Testis (tissue), 3 donors: ENCODE data around the gene GNA12. TPM values are rescaled to one million over a fixed set of nuclear protein-coding genes. Genes with fewer than 3 reads are reported as not detected.

Source experiments
- DNase-seq: peaks from one replicate; pipeline ENCODE4 v3.0.0-alpha.2; 2019
- H3K27ac ChIP-seq, 2 donors: fragments of 200-600 bp; sonication (generic); one replicate each; pipeline ENCODE4 v1.5.1; 2019
- H3K27me3 ChIP-seq: fragments of 200-600 bp; sonication (generic); one replicate; pipeline ENCODE4 v1.5.1; 2019
- H3K36me3 ChIP-seq: fragments of 200-600 bp; sonication (generic); one replicate; pipeline ENCODE4 v1.5.1; 2017; ENCODE audit warnings: low read depth; ENCODE audit errors: missing control alignments
- H3K4me1 ChIP-seq: fragments of 200-600 bp; sonication (generic); one replicate; pipeline ENCODE4 v1.5.1; 2019
- H3K4me3 ChIP-seq, 2 donors: fragments of 200-600 bp; sonication (generic); one replicate each; pipeline ENCODE4 v1.5.1; 2017 to 2019
- H3K9me3 ChIP-seq: fragments of 200-600 bp; sonication (generic); one replicate; pipeline ENCODE4 v1.5.1; 2017
- POLR2A ChIP-seq: fragments of 450-650 bp; IDR thresholded peaks from one replicate; pipeline ENCODE4 v1.6.1; 2017; ENCODE audit warnings: antibody characterized with exemption, mild to moderate bottlenecking, moderate library complexity
- WGBS, 2 donors: methylation state at CpG; one replicate each; pipeline ENCODE4 v1.1.5; 2018; 5-methylcytosine and 5-hydroxymethylcytosine counted together
- intact Hi-C: fragments of 100-400 bp; cut with DNase I; formaldehyde crosslinking; loops from one replicate; pipeline ENCODE4 v1.15.1; 2023; ENCODE audit warnings: low total_unique reads
- polyA plus RNA-seq: library from polyadenylated mRNA; stranded (reverse); fragments of 350-450 nt; fragmentation: Illumina TruSeq; extraction: RNeasy Lipid Tissue Mini Kit (QIAGEN cat#74804); gene quantifications from one replicate; pipeline ENCODE4 v1.2.3, GENCODE V29; 2014; ENCODE audit warnings: low read depth, low replicate concordance; ENCODE audit not compliant: insufficient read depth
- total RNA-seq, 2 donors: library from RNA; depleted of rRNA; stranded (reverse); fragments of >200 nt; gene quantifications; one replicate each; pipeline ENCODE4 v1.2.3, GENCODE V29; 2016
- TF ChIP-seq, protein P1 (sequence below), 3 experiments: fragments of 450-650 bp in 2 of 3; fragments of 200-600 bp in 1 of 3; sonication (generic) in 1 of 3; IDR thresholded peaks; one replicate each; pipeline ENCODE4 v1.5.1; 2016 to 2019; ENCODE audit warnings: antibody characterized with exemption in 3 of 3, mild to moderate bottlenecking in 2 of 3, moderate library complexity in 1 of 3

The GNA12 gene
- total and polyA plus RNA-seq, 3 donors from 2014 or later = 50.0 to 69.6 (median 53.2) TPM

GRCh38 chr7:2722591-2722990 is 121.5 kb downstream of the GNA12 start:
- WGBS, 2 donors = 95 to 99% methylated on average over 4 of the region's 4 CpGs
- DNase-seq = no peak
- intact Hi-C loops = no loop called here
- H3K36me3 ChIP-seq = no peaks in the 10 kb centered on the region
- H3K4me1 ChIP-seq = peaks cover 5% of the 10 kb centered on the region
- H3K27ac ChIP-seq = no peak overlapping the region
- no peaks in the 10 kb centered on the region for H3K9me3 ChIP-seq
- H3K27me3 ChIP-seq = no peaks in the 10 kb centered on the region
- TF ChIP-seq, protein P1, sequence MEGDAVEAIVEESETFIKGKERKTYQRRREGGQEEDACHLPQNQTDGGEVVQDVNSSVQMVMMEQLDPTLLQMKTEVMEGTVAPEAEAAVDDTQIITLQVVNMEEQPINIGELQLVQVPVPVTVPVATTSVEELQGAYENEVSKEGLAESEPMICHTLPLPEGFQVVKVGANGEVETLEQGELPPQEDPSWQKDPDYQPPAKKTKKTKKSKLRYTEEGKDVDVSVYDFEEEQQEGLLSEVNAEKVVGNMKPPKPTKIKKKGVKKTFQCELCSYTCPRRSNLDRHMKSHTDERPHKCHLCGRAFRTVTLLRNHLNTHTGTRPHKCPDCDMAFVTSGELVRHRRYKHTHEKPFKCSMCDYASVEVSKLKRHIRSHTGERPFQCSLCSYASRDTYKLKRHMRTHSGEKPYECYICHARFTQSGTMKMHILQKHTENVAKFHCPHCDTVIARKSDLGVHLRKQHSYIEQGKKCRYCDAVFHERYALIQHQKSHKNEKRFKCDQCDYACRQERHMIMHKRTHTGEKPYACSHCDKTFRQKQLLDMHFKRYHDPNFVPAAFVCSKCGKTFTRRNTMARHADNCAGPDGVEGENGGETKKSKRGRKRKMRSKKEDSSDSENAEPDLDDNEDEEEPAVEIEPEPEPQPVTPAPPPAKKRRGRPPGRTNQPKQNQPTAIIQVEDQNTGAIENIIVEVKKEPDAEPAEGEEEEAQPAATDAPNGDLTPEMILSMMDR (IDR thresholded peaks at IDR 0.05) = no peak
- no peak for TF ChIP-seq POLR2A
- H3K4me3 ChIP-seq = no peak overlapping the region

DNA sequence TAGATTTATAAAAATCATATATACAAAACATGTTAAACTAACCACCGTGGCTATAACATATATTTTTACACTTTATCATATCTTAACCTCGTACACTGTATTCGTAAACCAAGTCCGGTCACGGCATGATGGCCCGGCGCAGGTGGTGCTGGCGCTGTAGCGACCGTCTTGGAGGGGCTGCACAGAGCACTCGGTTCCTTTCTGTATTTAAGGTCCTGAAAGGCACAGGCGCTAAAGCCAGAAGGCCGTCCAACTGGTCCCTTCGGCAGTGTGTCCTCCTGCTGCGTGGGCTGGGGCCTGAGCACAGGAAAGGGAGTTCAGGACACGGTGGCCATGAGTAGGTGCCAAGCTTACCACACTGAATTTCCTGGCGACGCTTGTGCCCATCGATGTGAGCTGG is 122.3 kb downstream of the GNA12 start:
- TF ChIP-seq, protein P1 (IDR thresholded peaks at IDR 0.05) = no peak
- no peak for TF ChIP-seq POLR2A
- H3K36me3 ChIP-seq = no peaks in the 10 kb centered on the region
- H3K27ac ChIP-seq = no peak overlapping the region
- intact Hi-C loops = no loop called here
- 85 to 88% methylated on average over 19 of the region's 19 CpGs for WGBS, 2 donors
- no peaks in the 10 kb centered on the region for H3K27me3 ChIP-seq
- H3K4me1 ChIP-seq = peaks cover 12% of the 10 kb centered on the region
- no peak for DNase-seq
- no peak overlapping the region for H3K4me3 ChIP-seq
- no peaks in the 10 kb centered on the region for H3K9me3 ChIP-seq

GRCh38 chr7:2720024-2720423 is 124.1 kb downstream of the GNA12 start:
- Histone ChIP-seq H3K4me1 (peaks cover 23% of the 10 kb centered on the region), H3K27ac (no peak overlapping the region), H3K36me3 (no peaks in the 10 kb centered on the region), H3K4me3 (no peak overlapping the region), H3K9me3 (no peaks in the 10 kb centered on the region), H3K27me3 (no peaks in the 10 kb centered on the region)
- intact Hi-C loops = no loop called here
- no peak for TF ChIP-seq POLR2A
- TF ChIP-seq, protein P1 (IDR thresholded peaks at IDR 0.05) = no peak
- DNase-seq = no peak
- WGBS, 2 donors = 87 to 96% methylated on average over 16 of the region's 16 CpGs

GRCh38 chr7:2719007-2719406 is 125.1 kb downstream of the GNA12 start:
- peaks cover 23% of the 10 kb centered on the region for H3K4me1 ChIP-seq
- no peaks in the 10 kb centered on the region for H3K27me3 ChIP-seq
- DNase-seq = no peak
- no peak overlapping the region for H3K4me3 ChIP-seq
- no peak overlapping the region for H3K27ac ChIP-seq
- no peaks in the 10 kb centered on the region for H3K9me3 ChIP-seq
- H3K36me3 ChIP-seq = no peaks in the 10 kb centered on the region
- WGBS, 2 donors = 88 to 89% methylated on average over 7 to 16 of the region's 16 CpGs
- TF ChIP-seq, protein P1 (IDR thresholded peaks at IDR 0.05) = peak in 1 of 3 experiments; percentile 39
- TF ChIP-seq POLR2A = no peak
- intact Hi-C loops = no loop called here

DNA sequence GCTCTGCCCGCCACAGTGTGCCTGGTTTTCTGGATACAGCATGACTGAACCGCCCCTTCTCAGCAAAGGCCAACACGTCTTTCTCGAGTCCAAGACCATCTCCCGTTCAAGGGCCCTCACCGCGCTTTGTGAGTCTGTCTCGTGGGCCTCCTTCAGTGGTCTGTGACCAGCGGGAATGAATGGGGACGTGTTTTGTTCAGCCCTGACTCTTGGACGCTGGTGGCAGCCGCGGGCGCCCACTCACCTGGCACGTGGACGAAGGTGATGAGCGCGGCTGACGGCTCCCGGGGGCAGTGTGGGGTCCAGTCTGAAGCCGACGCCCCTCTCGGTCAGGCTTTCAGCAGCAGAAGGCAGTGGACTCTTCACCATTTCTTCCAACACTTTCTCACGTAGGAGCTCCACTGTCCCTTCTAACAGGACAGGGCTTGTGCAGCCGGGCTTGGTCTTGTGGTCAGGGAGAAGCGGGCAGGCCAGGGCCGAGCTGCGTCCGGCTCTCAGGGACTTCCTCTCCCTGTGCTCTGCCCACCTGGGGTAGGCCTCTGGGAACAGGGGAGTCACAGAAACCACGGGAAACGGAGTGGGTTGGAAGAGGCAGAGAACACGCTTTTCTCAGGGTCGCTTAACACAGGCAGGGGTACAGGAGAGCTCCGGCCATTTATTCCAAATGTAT is 125.7 kb downstream of the GNA12 start:
- 82 to 91% methylated on average over 33 to 34 of the region's 34 CpGs for WGBS, 2 donors
- Histone ChIP-seq H3K9me3 (no peaks in the 10 kb centered on the region), H3K4me3 (no peak overlapping the region), H3K36me3 (no peaks in the 10 kb centered on the region), H3K4me1 (peaks cover 23% of the 10 kb centered on the region), H3K27me3 (no peaks in the 10 kb centered on the region), H3K27ac (no peak overlapping the region)
- no peak for TF ChIP-seq POLR2A
- TF ChIP-seq, protein P1 (IDR thresholded peaks at IDR 0.05) = no peak
- intact Hi-C loops = no loop called here
- no peak for DNase-seq
